NCI-H2171 treated with DMSO at 0.1 percent for 48 hours (cell line): ENCODE data around the gene ULBP1.
"Not testable (repeated sequence)": the region's sequence is repeated elsewhere in the genome, so short reads cannot be mapped to it uniquely, and the experiment has no call there.

ENCODE experiments used
- DNase-seq: peaks from one replicate; lab custom pipeline; 2025; lab: John Stamatoyannopoulos, UW

The ULBP1 gene

GRCh38 chr6:149953390-149953789 is 10.4 kb upstream of the ULBP1 start:
- DNase-seq: not testable (repeated sequence)

- DNase-seq: not testable (repeated sequence)
Observed at GRCh38 chr6:149953934-149954327, 9.8 kb upstream of the ULBP1 start.

GRCh38 chr6:149954328-149954983 is 9.3 kb upstream of the ULBP1 start:
- DNase-seq: not testable (repeated sequence)

- not testable (repeated sequence) for DNase-seq
Observed at GRCh38 chr6:149954984-149955653, 8.6 kb upstream of the ULBP1 start.

GRCh38 chr6:149955654-149956317 is 8.0 kb upstream of the ULBP1 start:
- not testable (repeated sequence) for DNase-seq

GRCh38 chr6:149958124-149958523 is 5.6 kb upstream of the ULBP1 start:
- not testable (repeated sequence) for DNase-seq

GRCh38 chr6:149959806-149960205 is 3.9 kb upstream of the ULBP1 start:
- DNase-seq: not testable (repeated sequence)

- no peak for DNase-seq
Observed at GRCh38 chr6:149960488-149960887, 3.3 kb upstream of the ULBP1 start.

GRCh38 chr6:149961728-149962425 is 1.9 kb upstream of the ULBP1 start:
- peak; percentile 9 for DNase-seq

GRCh38 chr6:149962461-149963211 is 1.1 kb upstream of the ULBP1 start:
- DNase-seq: no peak

- DNase-seq: peak; percentile 81
Observed at GRCh38 chr6:149963212-149963461, 606 bp upstream of the ULBP1 start.

- DNase-seq: no peak
Observed at GRCh38 chr6:149964308-149965193, 808 bp downstream of the ULBP1 start.

- DNase-seq: no peak
Observed at GRCh38 chr6:149965194-149966020, 1.7 kb downstream of the ULBP1 start.

GRCh38 chr6:149966319-149966718 is 2.6 kb downstream of the ULBP1 start:
- not testable (repeated sequence) for DNase-seq

- DNase-seq: no peak
Observed at GRCh38 chr6:149967591-149967990, 3.8 kb downstream of the ULBP1 start.

GRCh38 chr6:149967999-149968398 is 4.3 kb downstream of the ULBP1 start:
- not testable (repeated sequence) for DNase-seq

GRCh38 chr6:149968909-149969308 is 5.2 kb downstream of the ULBP1 start:
- DNase-seq: not testable (repeated sequence)

GRCh38 chr6:149969635-149970034 is 5.9 kb downstream of the ULBP1 start:
- DNase-seq: no peak

GRCh38 chr6:149974394-149974793 is 10.7 kb downstream of the ULBP1 start:
- DNase-seq: not testable (repeated sequence)

- DNase-seq: no peak
Observed at GRCh38 chr6:149974825-149975224, 11.1 kb downstream of the ULBP1 start.
